Neural progenitor cell (in vitro differentiated cells): ENCODE data around the gene ZNF79. TPM values are rescaled to one million over a fixed set of nuclear protein-coding genes. Genes with fewer than 3 reads are reported as not detected.

ENCODE experiments used
- DNase-seq: peaks from one replicate; pipeline ENCODE4 v3.0.0-alpha.2; 2016; ENCODE audit warnings: low spot score
- H2AFZ ChIP-seq: fragments of 200-600 bp; sonication (generic); replicated peaks from 2 replicates; pipeline ENCODE4 v1.6.1; 2016; ENCODE audit warnings: antibody characterized with exemption
- H3F3A ChIP-seq: fragments of 200-600 bp; sonication (generic); 2 replicates; pipeline ENCODE4 v1.6.1; 2016; ENCODE audit warnings: antibody characterized with exemption, low read depth
- H3K27ac ChIP-seq: fragments of 200-600 bp; sonication (generic); 2 replicates; pipeline ENCODE4 v1.5.1; 2016; ENCODE audit warnings: mild to moderate bottlenecking
- H3K27me3 ChIP-seq: fragments of 200-600 bp; sonication (generic); 2 replicates; pipeline ENCODE4 v1.6.1; 2016; ENCODE audit warnings: mild to moderate bottlenecking, moderate library complexity
- H3K36me3 ChIP-seq: fragments of 200-600 bp; sonication (generic); 2 replicates; pipeline ENCODE4 v1.5.1; 2016
- H3K4me1 ChIP-seq: fragments of 200-600 bp; sonication (generic); 2 replicates; pipeline ENCODE4 v1.6.1; 2016; ENCODE audit warnings: mixed run types
- H3K4me2 ChIP-seq: fragments of 200-600 bp; sonication (generic); 2 replicates; pipeline ENCODE4 v1.6.1; 2016
- H3K4me3 ChIP-seq: fragments of 200-600 bp; sonication (generic); 2 replicates; pipeline ENCODE4 v1.5.1; 2016
- H3K79me2 ChIP-seq: fragments of 200-600 bp; sonication (generic); 2 replicates; pipeline ENCODE4 v1.6.1; 2016; ENCODE audit warnings: low read depth
- H3K9ac ChIP-seq: fragments of 200-600 bp; sonication (generic); 2 replicates; pipeline ENCODE4 v1.6.1; 2016
- H3K9me3 ChIP-seq: fragments of 200-600 bp; sonication (generic); 2 replicates; pipeline ENCODE4 v1.5.1; 2016; ENCODE audit warnings: low read depth
- H4K20me1 ChIP-seq: fragments of 200-600 bp; sonication (generic); 2 replicates; pipeline ENCODE4 v1.6.1; 2016; ENCODE audit warnings: low read depth
- H3K27ac Mint-ChIP-seq: 3 replicates; pipeline ENCODE4 v1.8.0; 2021; ENCODE audit warnings: mixed read lengths
- H3K27me3 Mint-ChIP-seq: 2 replicates; pipeline ENCODE4 v1.8.0; 2022; ENCODE audit warnings: low read depth, mild to moderate bottlenecking, inconsistent platforms, moderate library complexity, mixed read lengths; ENCODE audit not compliant: insufficient read depth
- H3K36me3 Mint-ChIP-seq: 3 replicates; pipeline ENCODE4 v1.8.0; 2021; ENCODE audit warnings: mixed read lengths
- H3K4me1 Mint-ChIP-seq: 3 replicates; pipeline ENCODE4 v1.8.0; 2021; ENCODE audit warnings: mixed read lengths
- H3K4me3 Mint-ChIP-seq: 3 replicates; pipeline ENCODE4 v1.8.0; 2021; ENCODE audit warnings: mild to moderate bottlenecking, moderate library complexity, mixed read lengths
- H3K9me3 Mint-ChIP-seq: 3 replicates; pipeline ENCODE4 v1.8.0; 2020; ENCODE audit warnings: mixed read lengths
- CTCF ChIP-seq: fragments of 200-600 bp; sonication (generic); IDR thresholded peaks from 2 replicates; pipeline ENCODE4 v1.5.1; 2017; ENCODE audit warnings: antibody characterized with exemption, mild to moderate bottlenecking
- EZH2 ChIP-seq: fragments of 200-600 bp; sonication (generic); IDR thresholded peaks from 2 replicates; pipeline ENCODE4 v1.6.1; 2017; ENCODE audit warnings: antibody characterized with exemption, mild to moderate bottlenecking, moderate library complexity
- EZH2phosphoT487 ChIP-seq: fragments of 200-600 bp; sonication (generic); IDR thresholded peaks from 2 replicates; pipeline ENCODE4 v1.6.1; 2017; ENCODE audit warnings: antibody characterized with exemption
- total RNA-seq: library from RNA; depleted of rRNA; stranded (reverse); fragments of >200 nt; gene quantifications from 2 replicates; pipeline ENCODE4 v1.2.3, GENCODE V29; 2015; ENCODE audit warnings: low replicate concordance

The ZNF79 gene
- total RNA-seq, 1 donor from 2014 or later, result 6.7 TPM

- peaks cover 10% of the 10 kb centered on the region for H3K36me3 Mint-ChIP-seq
- no peaks in the 10 kb centered on the region for H3K27me3 ChIP-seq
- H3K9me3 Mint-ChIP-seq, result no peaks in the 10 kb centered on the region
- H3K9me3 ChIP-seq, result no peaks in the 10 kb centered on the region
- H3K27ac Mint-ChIP-seq, result no peak overlapping the region
- no peak for DNase-seq
- no peaks in the 10 kb centered on the region for H4K20me1 ChIP-seq
- H3K27me3 Mint-ChIP-seq, result peaks cover 2% of the 10 kb centered on the region
- no peak overlapping the region for H3K27ac ChIP-seq
- H3K4me1 ChIP-seq, result peaks cover 15% of the 10 kb centered on the region
- H3K36me3 ChIP-seq, result no peaks in the 10 kb centered on the region
- H3K4me2 ChIP-seq, result no peak overlapping the region
- H2AFZ ChIP-seq, result no peak overlapping the region
- peak overlapping the region; percentile 100 for H3K4me3 Mint-ChIP-seq
- no peaks in the 10 kb centered on the region for H3F3A ChIP-seq
- TF ChIP-seq EZH2, result no peak
- no peak for TF ChIP-seq EZH2phosphoT487
- no peak for TF ChIP-seq CTCF
- no peak overlapping the region for H3K4me3 ChIP-seq
- peaks cover 40% of the 10 kb centered on the region for H3K4me1 Mint-ChIP-seq
- H3K9ac ChIP-seq, result no peak overlapping the region
- H3K79me2 ChIP-seq, result peaks cover 61% of the 10 kb centered on the region
Observed at GRCh38 chr9:127426756-127427155, 2.6 kb downstream of the ZNF79 start.

GRCh38 chr9:127428348-127428747, 4.2 kb downstream of the ZNF79 start:
- Histone ChIP-seq H3K79me2 (peaks cover 45% of the 10 kb centered on the region), H3K27ac (no peak overlapping the region), H3F3A (no peaks in the 10 kb centered on the region), H2AFZ (no peak overlapping the region), H3K4me3 (no peak overlapping the region), H3K27me3 (no peaks in the 10 kb centered on the region), H3K9ac (peak overlapping the region; percentile 8), H3K36me3 (no peaks in the 10 kb centered on the region), H3K4me1 (peaks cover 5% of the 10 kb centered on the region), H3K9me3 (no peaks in the 10 kb centered on the region), H4K20me1 (no peaks in the 10 kb centered on the region), H3K4me2 (no peak overlapping the region)
- no peak for TF ChIP-seq EZH2phosphoT487
- TF ChIP-seq CTCF, result no peak
- no peak for TF ChIP-seq EZH2
- Mint-ChIP-seq H3K27ac (no peak overlapping the region), H3K27me3 (peaks cover 2% of the 10 kb centered on the region), H3K36me3 (peaks cover 13% of the 10 kb centered on the region), H3K4me3 (no peak overlapping the region), H3K9me3 (no peaks in the 10 kb centered on the region), H3K4me1 (peaks cover 26% of the 10 kb centered on the region)
- DNase-seq, result no peak

- H3K9ac ChIP-seq, result no peak overlapping the region
- H3K4me1 ChIP-seq, result peaks cover under 1% of the 10 kb centered on the region
- H2AFZ ChIP-seq, result no peak overlapping the region
- Mint-ChIP-seq H3K4me3 (no peak overlapping the region), H3K27ac (no peak overlapping the region), H3K9me3 (no peaks in the 10 kb centered on the region), H3K36me3 (peaks cover 24% of the 10 kb centered on the region), H3K27me3 (no peaks in the 10 kb centered on the region), H3K4me1 (peaks cover 11% of the 10 kb centered on the region)
- H3K79me2 ChIP-seq, result peaks cover 32% of the 10 kb centered on the region
- H3K9me3 ChIP-seq, result no peaks in the 10 kb centered on the region
- no peak overlapping the region for H3K27ac ChIP-seq
- TF ChIP-seq EZH2, result no peak
- DNase-seq, result no peak
- H3K27me3 ChIP-seq, result no peaks in the 10 kb centered on the region
- no peaks in the 10 kb centered on the region for H3K36me3 ChIP-seq
- H4K20me1 ChIP-seq, result no peaks in the 10 kb centered on the region
- H3F3A ChIP-seq, result no peaks in the 10 kb centered on the region
- no peak overlapping the region for H3K4me2 ChIP-seq
- no peak overlapping the region for H3K4me3 ChIP-seq
Observed at GRCh38 chr9:127430415-127430814, 6.2 kb downstream of the ZNF79 start.

GRCh38 chr9:127437497-127438264, 13.5 kb downstream of the ZNF79 start:
- H3K9me3 ChIP-seq, result no peaks in the 10 kb centered on the region
- H3K4me1 ChIP-seq, result no peaks in the 10 kb centered on the region
- H3K4me1 Mint-ChIP-seq, result no peaks in the 10 kb centered on the region
- H3K27ac ChIP-seq, result no peak overlapping the region
- no peaks in the 10 kb centered on the region for H3K9me3 Mint-ChIP-seq
- H3K9ac ChIP-seq, result no peak overlapping the region
- H3K79me2 ChIP-seq, result no peaks in the 10 kb centered on the region
- DNase-seq, result no peak
- TF ChIP-seq EZH2phosphoT487 (no peak), EZH2 (no peak), CTCF (no peak)
- H3K36me3 ChIP-seq, result no peaks in the 10 kb centered on the region
- H4K20me1 ChIP-seq, result no peaks in the 10 kb centered on the region
- no peak overlapping the region for H3K4me2 ChIP-seq
- no peak overlapping the region for H3K4me3 ChIP-seq
- H3K4me3 Mint-ChIP-seq, result no peak overlapping the region
- H3K27me3 Mint-ChIP-seq, result no peaks in the 10 kb centered on the region
- H3K36me3 Mint-ChIP-seq, result peaks cover 42% of the 10 kb centered on the region
- H3F3A ChIP-seq, result no peaks in the 10 kb centered on the region
- no peak overlapping the region for H2AFZ ChIP-seq
- H3K27me3 ChIP-seq, result no peaks in the 10 kb centered on the region
- H3K27ac Mint-ChIP-seq, result peak overlapping the region; percentile 61
